GM18907 (cell line): ENCODE data around the gene GON4L.
"Not testable (repeated sequence)": the region's sequence is repeated elsewhere in the genome, so short reads cannot be mapped to it uniquely, and the experiment has no call there.

ENCODE experiments used
- ATAC-seq: cut with Tn5 transposase; IDR thresholded peaks from one replicate; pipeline ENCODE4 v1.9.1; 2021; ENCODE audit warnings: mild to moderate bottlenecking, moderate library complexity; ENCODE audit not compliant: unreplicated experiment

Gene GON4L

DNA sequence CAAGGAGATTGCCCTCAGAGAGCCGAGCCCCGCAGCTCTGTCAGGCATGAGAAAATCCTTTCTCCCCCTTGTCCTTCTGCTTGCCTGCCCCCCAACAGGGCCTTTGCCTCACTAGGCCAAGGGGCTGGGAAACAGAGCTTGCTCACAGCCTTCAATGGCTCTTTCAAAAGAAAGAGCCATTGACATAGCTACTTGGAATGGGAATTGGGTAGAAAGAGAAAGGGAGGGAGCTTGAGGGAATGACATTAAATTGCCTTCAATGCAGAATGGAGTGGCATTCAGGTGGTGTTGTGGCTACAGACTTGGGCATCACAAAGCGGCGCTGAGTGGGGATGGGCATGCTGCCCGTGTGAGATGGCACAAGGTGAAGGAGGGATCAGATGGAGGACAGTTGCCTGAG lies 15.5 kb upstream of the GON4L start:
- no peak for ATAC-seq

DNA sequence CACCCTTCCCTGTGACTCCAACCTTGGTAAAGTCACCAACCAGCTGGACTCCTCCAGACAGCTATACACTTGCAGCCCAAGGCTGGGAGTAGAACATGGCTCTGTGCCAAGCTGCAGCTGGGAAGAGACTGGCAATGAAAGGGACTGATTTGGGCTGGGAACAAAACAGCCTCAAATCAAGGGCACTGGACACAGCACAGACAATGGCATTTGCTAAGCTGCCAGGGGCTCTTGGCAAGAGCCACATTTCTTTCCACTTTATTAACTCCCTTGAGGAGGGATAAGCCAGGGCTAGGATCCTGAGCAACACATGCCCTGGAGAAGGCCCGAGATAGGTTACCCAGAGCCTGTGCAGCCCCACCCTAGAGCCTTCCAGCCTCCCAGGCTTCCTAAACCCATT lies 14.4 kb upstream of the GON4L start:
- ATAC-seq = no peak

GRCh38 chr1:155867766-155868165 lies 10.8 kb upstream of the GON4L start:
- no peak for ATAC-seq

- ATAC-seq = no peak
Observed at GRCh38 chr1:155864393-155864792, 7.4 kb upstream of the GON4L start.

DNA sequence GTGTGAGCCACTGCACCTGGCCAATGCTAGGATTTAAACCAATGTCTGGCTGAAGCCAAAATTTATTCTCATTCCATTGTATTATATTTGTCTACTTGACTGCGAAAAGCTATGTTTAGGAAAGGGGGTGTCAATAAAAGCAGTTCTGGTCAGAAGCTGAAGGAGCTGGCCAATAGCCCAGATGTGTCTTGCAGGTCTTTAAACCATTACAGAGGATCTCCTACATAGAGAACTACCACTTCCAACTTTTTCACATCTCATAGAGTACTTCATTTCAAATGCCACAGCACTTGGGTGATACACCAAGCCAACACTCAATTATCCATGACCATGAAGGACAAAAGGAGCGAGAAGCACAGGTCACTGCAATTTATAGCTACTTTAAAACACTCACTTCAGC lies 4.9 kb upstream of the GON4L start:
- no peak for ATAC-seq

- no peak for ATAC-seq
Observed at GRCh38 chr1:155860970-155861510, 4.0 kb upstream of the GON4L start.

DNA sequence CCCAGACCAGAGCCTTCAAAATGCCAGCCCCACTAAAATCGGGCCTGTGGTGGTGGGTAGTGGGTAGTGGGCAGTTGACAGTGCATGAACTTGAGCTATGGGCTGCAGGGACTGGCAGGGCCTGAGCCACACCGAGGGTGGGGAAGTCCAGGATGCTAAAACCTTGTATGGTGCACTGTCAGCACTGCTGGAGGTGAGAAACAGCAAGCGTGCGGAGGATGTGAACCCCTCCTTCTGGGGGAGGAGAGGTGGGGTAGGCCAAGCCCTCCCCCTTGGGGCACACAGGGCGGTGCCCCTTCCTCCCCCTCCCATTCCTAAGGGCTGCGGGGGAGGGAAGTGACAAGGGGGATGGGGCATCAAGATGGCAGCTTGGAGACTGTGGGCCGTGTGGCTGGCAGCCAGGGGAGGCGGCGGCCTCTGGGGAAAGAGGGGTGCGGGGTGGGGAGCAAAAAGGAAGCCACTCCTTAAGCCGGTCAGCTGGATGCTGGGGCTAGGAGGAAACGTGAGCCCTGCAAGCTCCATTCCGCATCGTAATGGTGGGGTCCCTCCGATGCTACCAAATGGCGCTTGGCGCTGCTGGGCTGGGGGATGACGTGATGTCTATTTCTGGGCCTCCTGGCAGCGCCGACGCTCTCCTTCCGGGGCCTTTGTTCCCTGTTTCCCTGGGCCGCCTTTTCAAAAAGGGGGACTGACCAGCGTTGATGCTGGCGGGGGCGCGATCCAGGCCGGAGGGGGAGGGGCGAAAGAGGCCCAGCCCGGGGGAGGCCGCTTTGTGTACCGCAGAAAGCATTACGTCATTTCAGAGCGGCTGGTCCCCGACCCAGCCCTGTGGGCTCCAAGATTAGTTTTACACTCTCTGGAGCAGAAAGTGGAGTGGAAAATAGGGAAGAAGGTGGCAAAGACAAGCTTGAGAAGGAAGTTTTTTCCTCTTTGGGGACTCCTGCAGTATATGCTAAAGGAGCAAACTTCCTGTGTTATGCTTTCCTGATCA lies 3.2 kb upstream of the GON4L start:
- peak; percentile 23 for ATAC-seq

- peak; percentile 69 for ATAC-seq
Observed at GRCh38 chr1:155859234-155859829, 2.3 kb upstream of the GON4L start, which contains the start of gene SYT11. SYT11 (plus strand) TSS chr1:155859567; CDS start chr1:155859762, 195 bp downstream.

- peak; percentile 8 for ATAC-seq
Observed at GRCh38 chr1:155858800-155859233, 1.8 kb upstream of the GON4L start.

- no peak for ATAC-seq
Observed at GRCh38 chr1:155856257-155856974, 598 bp downstream of the GON4L start.

- no peak for ATAC-seq
Observed at GRCh38 chr1:155850345-155850744, 6.7 kb downstream of the GON4L start.

- no peak for ATAC-seq
Observed at GRCh38 chr1:155847823-155848529, 9.0 kb downstream of the GON4L start.

DNA sequence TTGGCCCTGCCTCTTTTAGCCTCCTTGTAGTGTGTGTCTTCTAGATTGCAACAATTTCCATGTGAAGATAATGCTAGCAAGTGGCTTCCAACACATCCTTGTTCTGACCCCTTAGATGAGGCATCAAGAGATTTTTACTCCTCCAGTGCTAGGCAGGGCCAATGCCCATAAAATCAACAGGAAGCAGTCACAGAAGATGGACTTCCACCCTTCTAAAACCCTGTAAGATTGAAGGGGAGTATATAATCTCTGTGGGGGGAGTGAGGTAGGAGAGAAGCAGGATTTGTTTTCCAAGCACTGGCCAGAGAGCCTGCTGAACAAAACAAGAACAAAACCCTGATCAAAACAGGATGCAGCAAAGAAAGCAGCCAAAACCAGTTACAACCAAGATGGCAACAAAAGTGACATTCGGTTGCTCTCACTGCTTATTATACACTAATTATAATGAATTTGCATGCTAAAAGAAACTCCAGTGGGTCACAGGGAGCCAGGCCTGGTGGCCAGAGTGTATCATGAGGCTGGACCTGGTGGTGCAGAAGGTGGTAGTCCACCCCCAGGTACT lies 12.1 kb downstream of the GON4L start:
- ATAC-seq = no peak

GRCh38 chr1:155840386-155840785 lies 16.6 kb downstream of the GON4L start:
- ATAC-seq = no peak

- ATAC-seq = no peak
Observed at GRCh38 chr1:155835548-155835947, 21.5 kb downstream of the GON4L start.

- not testable (repeated sequence) for ATAC-seq
Observed at GRCh38 chr1:155834927-155835399, 22.1 kb downstream of the GON4L start.

GRCh38 chr1:155834296-155834926 lies 22.6 kb downstream of the GON4L start:
- no peak for ATAC-seq

GRCh38 chr1:155833665-155834295 lies 23.2 kb downstream of the GON4L start:
- no peak for ATAC-seq
